ENCODE data around the gene SH2D3A. TPM values are rescaled to one million over a fixed set of nuclear protein-coding genes. Genes with fewer than 3 reads are reported as not detected.

Gene SH2D3A
- total and polyA plus RNA-seq, 2 of the 8 experiments (the other 6 are each of a cell fraction or from before 2014, with no cell fraction given), result 14.5 to 22.1 TPM

DNA sequence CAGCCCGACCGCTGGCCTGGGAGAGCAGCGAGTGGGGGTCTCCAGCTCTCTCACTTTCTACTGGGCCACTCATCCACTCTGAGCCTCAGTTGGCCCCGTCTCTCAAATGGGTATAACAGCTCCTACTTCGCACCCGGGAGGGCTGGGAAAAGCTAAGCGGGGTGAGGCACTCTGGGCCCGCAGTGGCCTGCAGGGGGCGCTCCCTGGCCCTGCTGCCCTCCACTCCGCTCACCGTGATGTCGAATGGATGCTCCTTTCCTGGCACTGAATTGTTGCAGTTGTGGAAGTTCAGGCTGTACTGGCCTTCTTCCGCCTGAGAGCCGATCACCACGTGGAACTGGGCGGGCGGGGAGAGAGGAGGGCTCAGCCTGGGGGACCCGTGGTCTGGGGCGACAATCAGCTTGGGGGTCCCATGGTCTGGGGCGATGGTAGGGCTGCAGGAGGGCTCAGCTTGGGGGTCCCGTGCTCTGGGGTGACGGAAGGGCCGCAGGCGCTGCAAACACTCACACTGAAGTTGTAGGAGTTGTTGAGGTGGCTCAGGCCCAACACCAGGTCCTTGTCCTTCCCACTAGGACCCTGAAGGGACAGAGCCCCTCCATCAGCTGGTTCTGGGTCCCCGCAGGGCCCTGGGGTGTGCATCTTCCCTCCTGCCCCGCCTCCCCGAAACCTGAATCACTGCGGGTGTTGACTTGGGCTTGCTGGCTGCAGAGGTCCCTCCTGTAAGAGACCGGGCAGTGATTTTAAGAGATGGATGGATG, 33.7 kb downstream of the SH2D3A start:
- 80% methylated on average over 27 of the region's 29 CpGs; no CpG with 5 or more reads in 1 of the 2 experiments for WGBS, 2 experiments (ENCODE audit: extremely low coverage in 1 of 2, insufficient coverage in 1 of 2, insufficient read length in 1 of 2, insufficient replicate concordance in 2 of 2, low coverage in 1 of 2, low lambda C conversion rate in 2 of 2, missing lambda C conversion rate in 1 of 2)
- no peak overlapping the region for H3K9ac ChIP-seq (replicated peaks in 1 of 4; ENCODE audit: extremely low read depth in 1 of 4, low read depth in 3 of 4, low read length in 3 of 4)
- H4K91ac ChIP-seq (replicated peaks; ENCODE audit: insufficient read length, low read length), result no peak overlapping the region
- FAIRE-seq (no peak), DNase-seq (ENCODE audit: low read depth in 1 of 2, low spot score in 2 of 2) (peak in 1 of 2 experiments; percentile 82)
- H3K9me3 ChIP-seq (ENCODE audit: insufficient read depth in 2 of 2, low read depth in 1 of 2, low read length in 1 of 2), result no peaks in the 10 kb centered on the region
- peaks cover 0 to 8% of the 10 kb centered on the region in 2 experiments for H4K20me1 ChIP-seq (replicated peaks in 1 of 2; ENCODE audit: control insufficient read depth in 1 of 2, insufficient read depth in 2 of 2, low read length in 2 of 2)
- POLR2A ChIA-PET (ENCODE audit: partially characterized antibody), result interaction anchor here (0.6 to 6.1 kb wide), 7 partner anchors 9 to 34 kb away, joined by 3 to 32 read pairs (median 3); partner anchors contain the start of gene SH2D3A
- H3K56ac ChIP-seq (replicated peaks; ENCODE audit: insufficient read length, low read depth, low read length), result no peak overlapping the region
- no peak overlapping the region for H3K4me2 ChIP-seq (ENCODE audit: insufficient read depth in 1 of 2, low read depth in 2 of 2, low read length in 2 of 2)
- H3K18ac ChIP-seq (ENCODE audit: extremely low read depth, low read length), result no peak overlapping the region
- H3K79me2 ChIP-seq (ENCODE audit: control insufficient read depth in 1 of 2, insufficient read depth in 2 of 2, low read length in 2 of 2), result no peaks in the 10 kb centered on the region
- no peak overlapping the region for H3K23ac ChIP-seq (ENCODE audit: insufficient read length)
- H2AFZ ChIP-seq (ENCODE audit: low read length), result no peak overlapping the region
- no peak overlapping the region for H2BK20ac ChIP-seq (ENCODE audit: low read length)
- no peaks in the 10 kb centered on the region; the same call in 1 of the 2 replicates for H3K79me1 ChIP-seq (ENCODE audit: low read depth, low read length)
- CTCF ChIA-PET (ENCODE audit: partially characterized antibody), result interaction anchor here (0.6 to 3.3 kb wide), 15 partner anchors 8 to 655 kb away, joined by 3 to 9 read pairs (median 4); no protein-coding TSS in a partner anchor
- H2AK5ac ChIP-seq (ENCODE audit: low read depth, low read length), result no peak overlapping the region
- no peak overlapping the region for H3K14ac ChIP-seq (ENCODE audit: insufficient read length)
- peaks cover 4 to 23% (median 16%) of the 10 kb centered on the region in 4 experiments for H3K4me1 ChIP-seq (replicated peaks in 1 of 4; ENCODE audit: control insufficient read depth in 3 of 4, insufficient read depth in 4 of 4, low read length in 3 of 4)
- H2BK15ac ChIP-seq (ENCODE audit: low read length), result no peak overlapping the region
- H3K36me3 ChIP-seq (ENCODE audit: control insufficient read depth in 2 of 4, insufficient read depth in 4 of 4, low read length in 3 of 4), result peaks cover 0 to 5% (median 0%) of the 10 kb centered on the region in 4 experiments; a peak in 1 of 8 replicates
- H4K8ac ChIP-seq (ENCODE audit: extremely low read depth, insufficient read depth, low read length), result no peak overlapping the region; the same call in 1 of the 2 replicates
- no peaks in the 10 kb centered on the region for H3K27me3 ChIP-seq (replicated peaks in 1 of 4; ENCODE audit: control insufficient read depth in 3 of 4, extremely low read depth in 1 of 4, insufficient read depth in 3 of 4, low read length in 3 of 4)
- no peak overlapping the region for H3K4ac ChIP-seq (replicated peaks; ENCODE audit: insufficient read length, low read depth, low read length)
- peaks cover 3% of the 10 kb centered on the region; the same call in 1 of the 2 replicates for H3K23me2 ChIP-seq (ENCODE audit: low read depth, low read length)
- H2BK12ac ChIP-seq (ENCODE audit: low read depth, low read length), result no peak overlapping the region
- H2BK5ac ChIP-seq (ENCODE audit: low read depth, low read length), result 0 out of 2 replicates have a peak overlapping the region, but pooled peaks have one; percentile 23
- H3K4me3 ChIP-seq (ENCODE audit: extremely low read depth in 1 of 4, insufficient read depth in 2 of 4, low read depth in 3 of 4, low read length in 4 of 4), result no peak overlapping the region
- H4K5ac ChIP-seq (ENCODE audit: insufficient read length, low read depth, low read length), result no peak overlapping the region
- no peak overlapping the region for H3K27ac ChIP-seq (ENCODE audit: low read depth, low read length)
- no peak overlapping the region for H2BK120ac ChIP-seq (replicated peaks; ENCODE audit: low read depth, low read length)
- peak; percentile 52 to 63 for TF ChIP-seq RAD21 (IDR thresholded peaks at IDR 0.05 in 1 of 2, conservative IDR thresholded peaks at IDR 0.05 in 1 of 2; ENCODE audit: low read depth in 2 of 2, low read length in 2 of 2)
- TF ChIP-seq HDAC2 (IDR thresholded peaks at IDR 0.05; ENCODE audit: borderline replicate concordance in 1 of 2, low read depth in 2 of 2, low read length in 2 of 2), result 0 out of 4 replicates have a peak, but pooled peaks of 1 of the 2 experiments have one; percentile 79
- 0 out of 2 replicates have a peak, but pooled peaks have one; percentile 6 for TF ChIP-seq TCF12 (IDR thresholded peaks at IDR 0.05; ENCODE audit: low read depth, low read length)
- no peak for TF ChIP-seq SIRT6 (IDR thresholded peaks at IDR 0.05; ENCODE audit: low read length)
- TF ChIP-seq, protein P1, sequence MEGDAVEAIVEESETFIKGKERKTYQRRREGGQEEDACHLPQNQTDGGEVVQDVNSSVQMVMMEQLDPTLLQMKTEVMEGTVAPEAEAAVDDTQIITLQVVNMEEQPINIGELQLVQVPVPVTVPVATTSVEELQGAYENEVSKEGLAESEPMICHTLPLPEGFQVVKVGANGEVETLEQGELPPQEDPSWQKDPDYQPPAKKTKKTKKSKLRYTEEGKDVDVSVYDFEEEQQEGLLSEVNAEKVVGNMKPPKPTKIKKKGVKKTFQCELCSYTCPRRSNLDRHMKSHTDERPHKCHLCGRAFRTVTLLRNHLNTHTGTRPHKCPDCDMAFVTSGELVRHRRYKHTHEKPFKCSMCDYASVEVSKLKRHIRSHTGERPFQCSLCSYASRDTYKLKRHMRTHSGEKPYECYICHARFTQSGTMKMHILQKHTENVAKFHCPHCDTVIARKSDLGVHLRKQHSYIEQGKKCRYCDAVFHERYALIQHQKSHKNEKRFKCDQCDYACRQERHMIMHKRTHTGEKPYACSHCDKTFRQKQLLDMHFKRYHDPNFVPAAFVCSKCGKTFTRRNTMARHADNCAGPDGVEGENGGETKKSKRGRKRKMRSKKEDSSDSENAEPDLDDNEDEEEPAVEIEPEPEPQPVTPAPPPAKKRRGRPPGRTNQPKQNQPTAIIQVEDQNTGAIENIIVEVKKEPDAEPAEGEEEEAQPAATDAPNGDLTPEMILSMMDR (IDR thresholded peaks at IDR 0.05; ENCODE audit: control extremely low read depth in 1 of 3, insufficient read depth in 1 of 3, low read depth in 1 of 3, low read length in 3 of 3), result peak; percentile 67 to 86 (median 85)
- TF ChIP-seq SIX5 (IDR thresholded peaks at IDR 0.05; ENCODE audit: low read depth, low read length), result no peak
- peak; percentile 99 for TF ChIP-seq KDM1A (IDR thresholded peaks at IDR 0.05; ENCODE audit: borderline replicate concordance, low read length)
- TF ChIP-seq CEBPB (IDR thresholded peaks at IDR 0.05; ENCODE audit: low read depth, low read length), result no peak

All from H1 (cell line).